ENCODE results near the gene NDUFA1. TPM values are rescaled to one million over a fixed set of nuclear protein-coding genes. Genes with fewer than 3 reads are reported as not detected.
A peak's percentile ranks its signal among the peaks of the same experiment; 100 is the strongest.
"Not testable (repeated sequence)": the region's sequence is repeated elsewhere in the genome, so short reads cannot be mapped to it uniquely, and the experiment has no call there.

Gene NDUFA1
- 114 TPM for total RNA-seq
- polyA plus RNA-seq (ENCODE audit: insufficient read depth, low read depth, low replicate concordance): 512 TPM
- long read RNA-seq, donor 1, transcript NDUFA1-201 (3 exons, 766 nt): major isoform, 227 of 248 reads
- long read RNA-seq, donor 1, partial matches to known transcripts: 21 of 248 reads
- long read RNA-seq, donor 1, other reads (novel, unspliced or antisense): 0 of 248 reads
- long read RNA-seq, donor 2, transcript NDUFA1-201 (3 exons, 766 nt): major isoform, 251 of 268 reads
- long read RNA-seq, donor 2, partial matches to known transcripts: 17 of 268 reads
- long read RNA-seq, donor 2, other reads (novel, unspliced or antisense): 0 of 268 reads
- long read RNA-seq, donor 3, transcript NDUFA1-201 (3 exons, 766 nt): major isoform, 396 of 424 reads
- long read RNA-seq, donor 3, partial matches to known transcripts: 23 of 424 reads
- long read RNA-seq, donor 3, other reads (novel, unspliced or antisense): 5 of 424 reads
- long read RNA-seq, donor 4, transcript NDUFA1-201 (3 exons, 766 nt): major isoform, 138 of 143 reads
- long read RNA-seq, donor 4, partial matches to known transcripts: 5 of 143 reads
- long read RNA-seq, donor 4, other reads (novel, unspliced or antisense): 0 of 143 reads
- long read RNA-seq, donor 5, transcript NDUFA1-201 (3 exons, 766 nt): major isoform, 28 of 28 reads
- long read RNA-seq, donor 5, partial matches to known transcripts: 0 of 28 reads
- long read RNA-seq, donor 5, other reads (novel, unspliced or antisense): 0 of 28 reads
- long read RNA-seq, donor 6, transcript NDUFA1-201 (3 exons, 766 nt): major isoform, 829 of 881 reads
- long read RNA-seq, donor 6, partial matches to known transcripts: 46 of 881 reads
- long read RNA-seq, donor 6, other reads (novel, unspliced or antisense): 6 of 881 reads
- long read RNA-seq, donor 7, transcript NDUFA1-201 (3 exons, 766 nt): major isoform, 77 of 173 reads
- long read RNA-seq, donor 7, partial matches to known transcripts: 95 of 173 reads
- long read RNA-seq, donor 7, other reads (novel, unspliced or antisense): 1 of 173 reads
- long read RNA-seq, donor 8, transcript NDUFA1-201 (3 exons, 766 nt): major isoform, 272 of 289 reads
- long read RNA-seq, donor 8, partial matches to known transcripts: 17 of 289 reads
- long read RNA-seq, donor 8, other reads (novel, unspliced or antisense): 0 of 289 reads
- long read RNA-seq, donor 9, transcript NDUFA1-201 (3 exons, 766 nt): major isoform, 135 of 135 reads
- long read RNA-seq, donor 9, partial matches to known transcripts: 0 of 135 reads
- long read RNA-seq, donor 9, other reads (novel, unspliced or antisense): 0 of 135 reads
- long read RNA-seq, donor 10, transcript NDUFA1-201 (3 exons, 766 nt): major isoform, 260 of 286 reads
- long read RNA-seq, donor 10, partial matches to known transcripts: 26 of 286 reads
- long read RNA-seq, donor 10, other reads (novel, unspliced or antisense): 0 of 286 reads

- FAIRE-seq: no peak
- Histone ChIP-seq H3K27me3 (ENCODE audit: control insufficient read depth, insufficient read depth, low read length) (no peaks in the 10 kb centered on the region), H3K36me3 (ENCODE audit: control insufficient read depth in 2 of 3, insufficient read depth in 3 of 3, low read length in 3 of 3) (peaks cover 0 to 2% (median 0%) of the 10 kb centered on the region in 3 donors), H3K9me3 (ENCODE audit: control insufficient read depth in 2 of 3, insufficient read depth in 1 of 3, low read length in 3 of 3) (no peaks in the 10 kb centered on the region), H3K4me3 (ENCODE audit: low read length in 3 of 3) (peak within 1 kb of the TSS; percentile 88 to 93 (median 88)), H3K27ac (ENCODE audit: low read depth in 2 of 2, low read length in 2 of 2) (peak within 1 kb of the TSS; percentile 92 to 93), H3K4me1 (ENCODE audit: control insufficient read depth in 2 of 3, insufficient read depth in 2 of 3, low read depth in 1 of 3, low read length in 3 of 3) (no peaks in the 10 kb centered on the region), H3K9ac (ENCODE audit: low read length in 3 of 3) (peak within 1 kb of the TSS; percentile 71 to 95 (median 80))
- no peak for TF ChIP-seq CTCF (IDR thresholded peaks at IDR 0.05; ENCODE audit: borderline replicate concordance, extremely low read depth, insufficient read depth)
- DNase-seq: peak; percentile 82 to 95 (median 93)
- intact Hi-C loops (cut with DNase I): no loop called here
Observed at GRCh38 chrX:119871599-119872395, at the start of gene NDUFA1, which contains the start of gene RNF113A. TSS of gene NDUFA1 (plus strand) at chrX:119871832. CDS start at chrX:119871912, 80 bp downstream. TSS of gene RNF113A (minus strand) at chrX:119871733. CDS start at chrX:119871613, 120 bp downstream.

- H3K27ac ChIP-seq (ENCODE audit: low read depth in 2 of 2, low read length in 2 of 2); intact Hi-C loops (cut with DNase I); H3K9me3 ChIP-seq (ENCODE audit: control insufficient read depth in 2 of 3, insufficient read depth in 1 of 3, low read length in 3 of 3); H3K4me3 ChIP-seq (ENCODE audit: low read length in 3 of 3); DNase-seq; H3K36me3 ChIP-seq (ENCODE audit: control insufficient read depth in 2 of 3, insufficient read depth in 3 of 3, low read length in 3 of 3); H3K9ac ChIP-seq (ENCODE audit: low read length in 3 of 3); H3K27me3 ChIP-seq (ENCODE audit: control insufficient read depth, insufficient read depth, low read length); H3K4me1 ChIP-seq (ENCODE audit: control insufficient read depth in 2 of 3, insufficient read depth in 2 of 3, low read depth in 1 of 3, low read length in 3 of 3); FAIRE-seq: not testable (repeated sequence)
Observed at GRCh38 chrX:119824221-119824620, 47.4 kb upstream of the NDUFA1 start.

- Histone ChIP-seq H3K9me3 (ENCODE audit: control insufficient read depth in 2 of 3, insufficient read depth in 1 of 3, low read length in 3 of 3) (no peaks in the 10 kb centered on the region), H3K4me1 (ENCODE audit: control insufficient read depth in 2 of 3, insufficient read depth in 2 of 3, low read depth in 1 of 3, low read length in 3 of 3) (no peaks in the 10 kb centered on the region), H3K27me3 (ENCODE audit: control insufficient read depth, insufficient read depth, low read length) (no peaks in the 10 kb centered on the region), H3K9ac (ENCODE audit: low read length in 3 of 3) (no peak overlapping the region), H3K4me3 (ENCODE audit: low read length in 3 of 3) (no peak overlapping the region), H3K27ac (ENCODE audit: low read depth in 2 of 2, low read length in 2 of 2) (no peak overlapping the region), H3K36me3 (ENCODE audit: control insufficient read depth in 2 of 3, insufficient read depth in 3 of 3, low read length in 3 of 3) (no peaks in the 10 kb centered on the region)
- peak in 1 of 5 donors; percentile 2 for DNase-seq
- TF ChIP-seq CTCF (IDR thresholded peaks at IDR 0.05; ENCODE audit: borderline replicate concordance, extremely low read depth, insufficient read depth): no peak
- no peak for FAIRE-seq
- intact Hi-C loops (cut with DNase I): no loop called here
Observed at GRCh38 chrX:119826399-119826959, 45.2 kb upstream of the NDUFA1 start.

Measured in kidney (tissue), 22 donors.